ENCODE data around the gene DCLK2. TPM values are rescaled to one million over a fixed set of nuclear protein-coding genes. Genes with fewer than 3 reads are reported as not detected.

DCLK2 gene
- total RNA-seq, 1 donor from 2014 or later: 30.1 TPM

- no peak for DNase-seq (ENCODE audit: low read depth, low spot score)
- TF ChIP-seq CTCF (conservative IDR thresholded peaks at IDR 0.05): no peak
- no peak overlapping the region for H3K27ac Mint-ChIP-seq (ENCODE audit: unreplicated experiment)
- no peaks in the 10 kb centered on the region for H3K27me3 Mint-ChIP-seq (ENCODE audit: low read depth)
- peaks cover 7% of the 10 kb centered on the region for H3K4me1 Mint-ChIP-seq
- peaks cover 2% of the 10 kb centered on the region for H3K9me3 Mint-ChIP-seq
- no peak overlapping the region for H3K4me3 Mint-ChIP-seq
- peaks cover 23% of the 10 kb centered on the region for H3K36me3 Mint-ChIP-seq (ENCODE audit: low read depth)
Measured at GRCh38 chr4:150087006-150087405, 8.8 kb downstream of the DCLK2 start.

DNA sequence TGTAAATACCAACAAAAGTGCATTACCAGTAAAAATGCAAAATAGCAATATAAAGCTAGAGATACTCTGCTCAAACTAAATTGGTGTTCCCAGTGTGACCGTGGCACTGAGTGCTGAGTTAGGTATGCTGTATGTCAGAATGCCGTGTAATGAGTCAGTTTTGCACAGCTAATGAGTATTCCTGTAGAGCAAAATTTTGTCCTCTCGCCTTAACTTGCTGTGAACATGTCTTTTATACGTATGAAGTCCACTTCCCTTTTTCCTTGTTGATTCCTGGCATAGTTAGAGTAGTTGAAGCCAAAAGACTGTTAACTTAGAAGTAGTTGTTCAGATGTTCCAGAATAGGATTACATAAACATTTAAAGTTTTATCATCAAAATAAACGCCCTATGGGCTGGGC, 11.5 kb downstream of the DCLK2 start:
- TF ChIP-seq CTCF (conservative IDR thresholded peaks at IDR 0.05): no peak
- peaks cover 2% of the 10 kb centered on the region for H3K9me3 Mint-ChIP-seq
- H3K27ac Mint-ChIP-seq (ENCODE audit: unreplicated experiment): no peak overlapping the region
- H3K27me3 Mint-ChIP-seq (ENCODE audit: low read depth): no peaks in the 10 kb centered on the region
- H3K4me1 Mint-ChIP-seq: no peaks in the 10 kb centered on the region
- DNase-seq (ENCODE audit: low read depth, low spot score): no peak
- peaks cover 11% of the 10 kb centered on the region for H3K36me3 Mint-ChIP-seq (ENCODE audit: low read depth)
- H3K4me3 Mint-ChIP-seq: no peak overlapping the region

GRCh38 chr4:150090836-150091235, 12.6 kb downstream of the DCLK2 start:
- H3K27ac Mint-ChIP-seq (ENCODE audit: unreplicated experiment): no peak overlapping the region
- H3K27me3 Mint-ChIP-seq (ENCODE audit: low read depth): no peaks in the 10 kb centered on the region
- TF ChIP-seq CTCF (conservative IDR thresholded peaks at IDR 0.05): no peak
- H3K4me1 Mint-ChIP-seq: no peaks in the 10 kb centered on the region
- DNase-seq (ENCODE audit: low read depth, low spot score): no peak
- H3K4me3 Mint-ChIP-seq: no peak overlapping the region
- H3K36me3 Mint-ChIP-seq (ENCODE audit: low read depth): peaks cover 6% of the 10 kb centered on the region
- H3K9me3 Mint-ChIP-seq: no peaks in the 10 kb centered on the region

DNA sequence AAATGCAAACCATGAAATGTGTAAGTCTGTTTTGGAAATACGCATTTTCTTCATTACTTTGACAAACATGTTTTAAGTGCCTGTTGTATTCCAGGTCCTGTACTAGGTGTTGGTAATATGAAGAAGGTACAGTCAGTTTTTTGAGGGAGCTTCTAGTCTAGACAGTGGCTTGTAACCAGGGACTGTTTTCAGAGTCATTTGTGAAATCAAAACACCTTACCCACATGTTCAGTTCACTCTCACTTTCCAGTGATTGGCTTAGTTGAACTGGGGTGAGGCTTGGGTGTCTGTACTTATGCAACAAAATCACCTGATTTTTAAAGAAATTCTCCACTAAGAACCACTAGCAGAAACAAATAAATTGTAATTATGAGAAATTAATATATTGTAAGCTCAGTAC, 16.4 kb downstream of the DCLK2 start:
- no peak overlapping the region for H3K27ac Mint-ChIP-seq (ENCODE audit: unreplicated experiment)
- DNase-seq (ENCODE audit: low read depth, low spot score): no peak
- H3K9me3 Mint-ChIP-seq: no peaks in the 10 kb centered on the region
- no peaks in the 10 kb centered on the region for H3K4me1 Mint-ChIP-seq
- H3K36me3 Mint-ChIP-seq (ENCODE audit: low read depth): no peaks in the 10 kb centered on the region
- H3K4me3 Mint-ChIP-seq: no peak overlapping the region
- H3K27me3 Mint-ChIP-seq (ENCODE audit: low read depth): no peaks in the 10 kb centered on the region
- no peak for TF ChIP-seq CTCF (conservative IDR thresholded peaks at IDR 0.05)

DNA sequence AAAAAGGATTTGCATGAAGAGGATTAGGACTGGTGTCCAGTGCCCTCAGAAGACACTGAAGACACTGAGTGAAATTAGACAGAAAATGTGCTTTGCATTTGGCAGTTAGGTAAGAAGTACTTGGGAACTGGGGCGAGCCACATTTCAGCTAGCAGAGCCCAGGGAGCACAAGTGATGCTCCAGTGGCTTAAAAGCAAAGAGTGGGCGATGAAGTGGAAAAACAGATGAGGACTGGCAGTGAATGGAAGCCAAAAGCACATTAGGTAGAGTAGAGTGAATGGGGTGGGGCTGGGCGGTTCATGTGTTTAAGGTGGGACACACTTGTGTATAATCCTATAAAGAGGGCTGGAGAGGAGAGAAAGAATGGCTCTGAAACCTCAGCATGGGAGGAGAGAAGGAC, 18.4 kb downstream of the DCLK2 start:
- no peak for TF ChIP-seq CTCF (conservative IDR thresholded peaks at IDR 0.05)
- H3K4me1 Mint-ChIP-seq: no peaks in the 10 kb centered on the region
- DNase-seq (ENCODE audit: low read depth, low spot score): no peak
- no peaks in the 10 kb centered on the region for H3K9me3 Mint-ChIP-seq
- H3K4me3 Mint-ChIP-seq: no peak overlapping the region
- no peaks in the 10 kb centered on the region for H3K36me3 Mint-ChIP-seq (ENCODE audit: low read depth)
- no peaks in the 10 kb centered on the region for H3K27me3 Mint-ChIP-seq (ENCODE audit: low read depth)
- H3K27ac Mint-ChIP-seq (ENCODE audit: unreplicated experiment): no peak overlapping the region

DNA sequence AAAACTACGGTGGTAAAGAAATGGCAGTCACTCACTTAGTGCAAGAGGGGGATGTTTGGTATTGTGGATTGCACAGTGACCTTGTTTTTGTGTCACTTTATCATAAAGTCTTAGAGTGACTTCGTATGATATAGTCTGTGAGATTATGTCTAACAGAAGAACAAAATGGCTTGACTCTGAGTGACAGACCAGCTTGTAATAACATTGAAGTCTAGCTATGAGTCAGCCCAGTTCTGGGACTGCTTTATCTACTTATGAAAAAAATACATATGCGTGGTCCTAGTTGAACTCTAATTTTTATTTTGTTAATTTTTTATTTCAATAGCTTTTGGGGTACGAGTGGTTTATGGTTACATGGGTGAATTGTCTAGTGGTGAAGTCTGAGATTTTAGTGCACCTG, 20.0 kb downstream of the DCLK2 start:
- Mint-ChIP-seq H3K36me3 (ENCODE audit: low read depth) (no peaks in the 10 kb centered on the region), H3K9me3 (no peaks in the 10 kb centered on the region), H3K4me3 (no peak overlapping the region), H3K27ac (ENCODE audit: unreplicated experiment) (no peak overlapping the region), H3K4me1 (no peaks in the 10 kb centered on the region), H3K27me3 (ENCODE audit: low read depth) (no peaks in the 10 kb centered on the region)
- TF ChIP-seq CTCF (conservative IDR thresholded peaks at IDR 0.05): no peak
- no peak for DNase-seq (ENCODE audit: low read depth, low spot score)
